ENCODE measurements around the gene DNAH2.
A peak's percentile ranks its signal among the peaks of the same experiment; 100 is the strongest.

DNAH2 gene

DNA sequence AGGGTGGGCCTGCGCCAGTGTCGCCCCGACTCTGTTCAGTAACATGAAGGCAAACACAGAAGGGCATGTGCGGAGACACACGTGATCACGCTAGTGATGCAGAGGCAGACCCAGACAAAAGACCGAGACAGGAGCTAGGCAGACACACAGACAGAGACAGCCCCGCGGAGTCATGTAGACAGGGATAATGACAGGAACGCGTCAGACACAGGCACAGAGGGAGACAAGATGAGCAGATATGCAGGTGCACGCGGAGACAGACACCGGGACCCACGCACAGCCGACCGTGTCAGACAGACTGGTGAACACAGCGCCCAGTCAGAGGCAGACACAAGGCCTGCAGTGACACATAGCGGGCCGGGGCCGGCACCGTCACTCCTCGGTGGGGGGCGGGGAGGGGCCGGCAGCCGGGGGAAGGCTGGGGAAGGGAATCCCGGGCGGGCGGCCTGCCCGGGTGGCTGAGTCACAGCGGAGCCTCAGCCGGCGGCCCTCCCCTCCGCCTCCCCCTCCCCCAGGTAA is 123.9 kb downstream of the DNAH2 start:
- DNase-seq: peak; percentile 92

DNA sequence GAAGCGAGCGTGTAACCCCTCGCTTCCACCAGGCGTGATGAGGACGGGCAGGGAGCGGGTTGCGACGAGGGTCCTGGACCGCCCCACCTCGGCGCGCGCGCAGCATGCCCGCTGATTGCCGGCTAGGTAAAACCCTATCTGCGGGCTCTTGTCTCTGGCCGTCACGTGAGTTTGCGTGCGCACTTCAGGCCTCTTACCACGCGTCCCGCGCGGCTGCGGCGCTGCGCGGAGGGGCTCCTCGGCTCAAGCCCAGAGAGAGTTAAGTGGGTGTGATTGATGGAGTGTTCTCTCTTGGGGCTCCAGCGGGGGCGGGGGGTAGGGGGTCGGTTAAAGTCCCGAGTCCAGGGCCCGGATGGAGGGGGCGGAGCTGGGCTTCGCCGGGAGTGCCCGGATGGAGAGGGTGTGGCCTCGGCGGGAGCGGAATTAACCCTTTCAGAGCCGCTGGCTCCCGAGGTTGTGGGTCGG is 124.4 kb downstream of the DNAH2 start:
- peak; percentile 84 for DNase-seq

DNA sequence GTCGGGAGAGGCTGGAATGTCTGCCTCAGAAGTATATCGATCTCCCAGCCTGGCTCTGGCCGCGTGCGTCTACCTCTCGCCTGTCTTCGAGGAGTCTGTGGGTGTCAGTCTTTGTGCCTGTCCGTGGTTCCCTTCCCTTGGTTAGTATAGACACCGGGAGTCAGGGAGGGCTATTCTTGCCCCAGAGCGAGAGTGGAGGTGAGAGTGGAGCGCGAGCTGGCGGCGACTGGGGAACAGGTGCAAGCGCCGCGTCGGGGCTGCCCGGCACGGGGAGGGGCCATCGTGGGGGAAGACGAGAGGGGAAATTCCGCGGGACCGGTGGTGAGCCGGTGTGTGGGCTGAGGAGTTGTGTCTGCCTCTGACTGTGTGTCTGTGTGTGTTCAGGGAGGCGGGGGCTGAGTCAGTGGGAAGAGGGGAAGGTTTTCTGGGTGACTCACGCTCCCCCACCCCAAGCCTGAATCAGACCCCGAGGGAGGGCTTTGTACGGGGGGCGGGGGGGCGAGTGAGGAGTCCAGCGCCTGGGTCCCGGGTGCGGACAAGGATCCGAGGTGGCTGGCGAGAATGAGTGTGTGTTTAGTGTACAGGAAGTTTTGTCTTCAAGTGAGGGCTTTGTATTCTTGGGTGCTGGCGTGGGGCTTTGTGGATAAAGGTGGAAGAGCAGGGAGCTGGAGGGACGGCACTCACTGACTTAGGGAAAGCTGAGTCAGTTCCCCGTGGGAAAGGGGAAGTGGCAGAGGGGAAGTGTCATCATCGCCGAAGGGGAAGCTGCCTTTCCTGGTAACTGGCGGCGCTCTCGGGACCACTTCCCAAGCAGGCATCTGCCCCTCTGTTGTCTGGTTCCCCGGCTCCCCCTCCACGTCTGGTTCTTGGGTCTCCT is 125.1 kb downstream of the DNAH2 start:
- DNase-seq: peak; percentile 96

DNA sequence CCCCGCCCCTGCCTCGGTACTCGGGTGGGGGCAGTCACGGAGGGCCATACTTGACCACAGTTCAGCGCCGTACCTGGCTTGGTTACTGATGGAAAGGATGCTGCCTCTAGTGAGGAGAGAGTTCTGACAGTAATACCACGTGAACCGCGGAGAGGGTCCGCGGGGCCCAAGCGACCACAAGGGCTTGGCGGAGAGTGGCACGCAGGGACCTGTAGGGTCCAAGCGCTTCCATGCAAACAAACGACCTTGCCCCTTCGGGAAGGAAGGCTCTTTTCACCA is 125.7 kb downstream of the DNAH2 start:
- no peak for DNase-seq

DNA sequence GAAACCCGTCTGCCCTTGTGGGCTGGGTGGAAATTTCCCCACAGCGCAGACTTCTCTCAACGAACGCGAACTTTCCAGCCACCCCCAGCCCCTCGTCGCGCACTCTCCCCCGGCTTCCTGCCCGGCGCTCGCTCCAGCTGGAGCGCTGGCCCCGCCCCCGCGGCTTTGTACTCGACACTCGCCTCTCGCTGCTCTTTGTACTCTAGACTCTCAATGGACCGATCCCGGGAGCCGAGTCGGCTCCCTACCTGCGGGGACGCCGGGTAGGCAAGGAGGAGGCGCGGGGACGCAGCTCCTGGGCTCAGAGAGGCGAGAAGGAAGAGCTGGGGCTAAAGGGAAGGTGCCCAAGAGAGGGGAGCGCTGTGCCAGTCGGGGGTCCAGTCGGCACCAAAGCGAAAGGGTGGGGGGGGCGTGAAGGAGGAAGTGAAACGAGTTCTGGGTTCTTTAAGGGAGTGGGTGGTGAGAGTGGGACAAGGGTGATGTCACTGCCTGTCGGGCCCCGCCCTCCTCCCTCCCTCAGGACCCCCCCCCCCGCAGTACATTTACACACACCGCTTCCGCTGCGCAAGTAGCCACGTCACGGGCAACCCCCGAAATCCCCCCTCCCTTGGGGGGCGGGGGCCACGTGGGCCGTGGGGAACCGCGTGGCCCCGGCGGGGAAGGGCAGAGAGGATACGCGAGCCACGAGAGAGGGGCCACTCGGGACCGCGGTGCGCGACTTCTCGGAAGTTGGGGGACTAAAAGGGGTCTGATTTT is 126.2 kb downstream of the DNAH2 start:
- DNase-seq: peak; percentile 88

DNA sequence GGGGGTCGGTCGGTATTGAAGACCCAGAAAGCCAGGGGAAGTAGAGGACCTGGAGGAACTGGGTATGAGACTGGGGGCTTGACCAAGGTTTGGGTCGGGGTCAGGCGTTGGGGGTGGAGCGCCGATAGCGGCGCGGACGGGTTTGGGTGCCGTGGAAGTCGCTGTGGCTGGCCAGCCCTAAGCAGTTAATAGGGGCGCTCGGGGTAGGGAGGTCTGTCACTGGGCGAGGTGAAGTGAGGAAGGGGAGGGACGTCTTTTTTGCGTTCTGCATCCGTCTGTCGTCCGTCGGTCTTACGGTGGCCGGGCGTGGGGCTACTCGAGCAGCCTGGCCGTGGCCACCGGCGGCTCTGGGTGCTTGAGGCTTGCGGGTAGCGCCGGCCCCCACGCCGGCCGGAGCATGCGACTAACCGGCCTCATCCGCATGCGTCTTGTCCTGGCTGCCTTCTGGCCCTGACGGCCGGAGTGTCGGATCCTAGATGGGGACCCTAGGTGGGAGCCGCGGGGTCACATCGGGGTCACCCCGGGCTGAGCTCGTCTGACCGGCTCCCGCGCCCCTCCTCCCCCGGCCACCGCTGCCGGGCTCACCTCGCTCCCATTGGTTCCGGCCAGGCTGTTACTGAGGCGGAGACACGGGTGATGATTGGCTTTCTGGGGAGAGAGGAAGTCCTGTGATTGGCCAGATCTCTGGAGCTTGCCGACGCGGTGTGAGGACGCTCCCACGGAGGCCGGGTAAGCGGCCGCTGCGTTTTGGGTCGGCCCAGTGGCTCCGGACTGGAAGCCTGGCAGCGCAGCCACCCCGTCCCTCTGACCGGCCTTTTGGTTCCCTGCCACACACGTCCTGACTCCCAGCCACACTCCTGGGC is 127.0 kb downstream of the DNAH2 start:
- DNase-seq: peak; percentile 76

DNA sequence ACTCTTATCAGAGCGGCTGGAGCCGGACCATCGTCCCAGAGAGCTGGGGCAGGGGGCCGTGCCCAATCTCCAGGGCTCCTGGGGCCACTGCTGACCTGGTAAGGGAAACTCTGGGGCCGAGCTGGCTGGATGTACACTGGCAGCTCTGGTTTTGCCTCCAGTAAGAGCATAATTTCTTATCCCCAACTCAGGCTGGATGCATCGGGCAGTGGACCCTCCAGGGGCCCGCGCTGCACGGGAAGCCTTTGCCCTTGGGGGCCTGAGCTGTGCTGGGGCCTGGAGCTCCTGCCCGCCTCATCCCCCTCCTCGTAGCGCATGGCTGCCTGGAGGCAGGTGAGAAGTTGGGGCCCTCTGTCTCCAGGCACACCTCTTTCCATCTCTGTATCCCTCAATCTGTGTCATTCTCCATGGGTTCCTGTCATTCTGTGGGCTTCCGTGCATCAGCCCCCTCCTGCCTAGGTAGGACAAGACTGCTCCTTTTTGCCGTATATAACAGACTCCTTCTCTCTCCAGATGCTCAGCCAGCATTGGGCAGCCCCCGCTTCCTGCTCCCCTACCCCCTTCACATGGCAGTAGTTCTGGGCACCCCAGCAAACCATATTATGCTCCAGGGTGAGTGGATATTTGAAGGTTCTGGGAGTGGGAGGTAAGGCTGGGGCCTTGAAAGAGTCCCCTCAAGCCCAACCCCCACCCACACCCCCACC is 128.0 kb downstream of the DNAH2 start:
- DNase-seq: no peak

DNA sequence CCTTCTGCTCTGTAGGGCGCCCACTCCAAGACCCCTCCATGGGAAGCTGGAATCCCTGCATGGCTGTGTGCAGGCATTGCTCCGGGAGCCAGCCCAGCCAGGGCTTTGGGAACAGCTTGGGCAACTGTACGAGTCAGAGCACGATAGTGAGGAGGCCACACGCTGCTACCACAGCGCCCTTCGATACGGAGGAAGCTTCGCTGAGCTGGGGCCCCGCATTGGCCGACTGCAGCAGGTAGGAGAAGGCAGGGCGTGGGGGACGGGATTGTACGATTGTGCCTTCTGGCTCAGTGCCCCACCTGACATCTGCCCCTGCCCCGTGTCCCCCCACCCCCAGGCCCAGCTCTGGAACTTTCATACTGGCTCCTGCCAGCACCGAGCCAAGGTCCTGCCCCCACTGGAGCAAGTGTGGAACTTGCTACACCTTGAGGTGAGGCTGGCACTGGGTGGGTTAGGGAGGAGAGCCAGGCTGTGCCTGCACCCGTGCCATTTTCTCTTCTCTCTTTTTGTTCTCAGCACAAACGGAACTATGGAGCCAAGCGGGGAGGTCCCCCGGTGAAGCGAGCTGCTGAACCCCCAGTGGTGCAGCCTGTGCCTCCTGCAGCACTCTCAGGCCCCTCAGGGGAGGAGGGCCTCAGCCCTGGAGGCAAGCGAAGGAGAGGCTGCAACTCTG is 128.7 kb downstream of the DNAH2 start:
- no peak for DNase-seq

DNA sequence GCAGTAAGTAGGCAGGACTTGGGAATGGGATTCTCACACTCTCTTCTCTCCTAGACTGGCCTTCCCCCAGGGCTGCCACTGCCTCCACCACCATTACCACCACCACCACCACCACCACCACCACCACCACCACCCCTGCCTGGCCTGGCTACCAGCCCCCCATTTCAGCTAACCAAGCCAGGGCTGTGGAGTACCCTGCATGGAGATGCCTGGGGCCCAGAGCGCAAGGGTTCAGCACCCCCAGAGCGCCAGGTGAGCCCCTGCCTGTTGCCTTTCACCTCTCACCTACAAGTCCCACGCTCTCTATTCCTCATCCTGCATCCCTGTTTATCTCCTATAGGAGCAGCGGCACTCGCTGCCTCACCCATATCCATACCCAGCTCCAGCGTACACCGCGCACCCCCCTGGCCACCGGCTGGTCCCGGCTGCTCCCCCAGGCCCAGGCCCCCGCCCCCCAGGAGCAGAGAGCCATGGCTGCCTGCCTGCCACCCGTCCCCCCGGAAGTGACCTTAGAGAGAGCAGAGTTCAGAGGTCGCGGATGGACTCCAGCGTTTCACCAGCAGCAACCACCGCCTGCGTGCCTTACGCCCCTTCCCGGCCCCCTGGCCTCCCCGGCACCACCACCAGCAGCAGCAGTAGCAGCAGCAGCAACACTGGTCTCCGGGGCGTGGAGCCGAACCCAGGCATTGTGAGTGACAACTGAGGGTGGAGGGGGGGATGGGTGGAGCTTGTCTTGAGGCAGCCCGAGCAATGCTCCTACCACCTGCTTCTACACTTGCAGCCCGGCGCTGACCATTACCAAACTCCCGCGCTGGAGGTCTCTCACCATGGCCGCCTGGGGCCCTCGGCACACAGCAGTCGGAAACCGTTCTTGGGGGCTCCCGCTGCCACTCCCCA is 129.5 kb downstream of the DNAH2 start:
- no peak for DNase-seq

DNA sequence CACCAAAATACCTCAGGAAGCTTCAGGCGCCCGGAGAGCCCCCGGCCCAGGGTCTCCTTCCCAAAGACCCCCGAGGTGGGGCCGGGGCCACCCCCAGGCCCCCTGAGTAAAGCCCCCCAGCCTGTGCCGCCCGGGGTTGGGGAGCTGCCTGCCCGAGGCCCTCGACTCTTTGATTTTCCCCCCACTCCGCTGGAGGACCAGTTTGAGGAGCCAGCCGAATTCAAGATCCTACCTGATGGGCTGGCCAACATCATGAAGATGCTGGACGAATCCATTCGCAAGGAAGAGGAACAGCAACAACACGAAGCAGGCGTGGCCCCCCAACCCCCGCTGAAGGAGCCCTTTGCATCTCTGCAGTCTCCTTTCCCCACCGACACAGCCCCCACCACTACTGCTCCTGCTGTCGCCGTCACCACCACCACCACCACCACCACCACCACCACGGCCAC is 130.6 kb downstream of the DNAH2 start:
- DNase-seq: no peak

DNA sequence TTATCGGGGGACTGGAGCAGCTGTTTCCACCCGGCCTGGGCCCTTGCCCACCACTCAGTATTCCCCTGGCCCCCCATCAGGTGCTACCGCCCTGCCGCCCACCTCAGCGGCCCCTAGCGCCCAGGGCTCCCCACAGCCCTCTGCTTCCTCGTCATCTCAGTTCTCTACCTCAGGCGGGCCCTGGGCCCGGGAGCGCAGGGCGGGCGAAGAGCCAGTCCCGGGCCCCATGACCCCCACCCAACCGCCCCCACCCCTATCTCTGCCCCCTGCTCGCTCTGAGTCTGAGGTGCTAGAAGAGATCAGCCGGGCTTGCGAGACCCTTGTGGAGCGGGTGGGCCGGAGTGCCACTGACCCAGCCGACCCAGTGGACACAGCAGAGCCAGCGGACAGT is 131.2 kb downstream of the DNAH2 start:
- no peak for DNase-seq

DNA sequence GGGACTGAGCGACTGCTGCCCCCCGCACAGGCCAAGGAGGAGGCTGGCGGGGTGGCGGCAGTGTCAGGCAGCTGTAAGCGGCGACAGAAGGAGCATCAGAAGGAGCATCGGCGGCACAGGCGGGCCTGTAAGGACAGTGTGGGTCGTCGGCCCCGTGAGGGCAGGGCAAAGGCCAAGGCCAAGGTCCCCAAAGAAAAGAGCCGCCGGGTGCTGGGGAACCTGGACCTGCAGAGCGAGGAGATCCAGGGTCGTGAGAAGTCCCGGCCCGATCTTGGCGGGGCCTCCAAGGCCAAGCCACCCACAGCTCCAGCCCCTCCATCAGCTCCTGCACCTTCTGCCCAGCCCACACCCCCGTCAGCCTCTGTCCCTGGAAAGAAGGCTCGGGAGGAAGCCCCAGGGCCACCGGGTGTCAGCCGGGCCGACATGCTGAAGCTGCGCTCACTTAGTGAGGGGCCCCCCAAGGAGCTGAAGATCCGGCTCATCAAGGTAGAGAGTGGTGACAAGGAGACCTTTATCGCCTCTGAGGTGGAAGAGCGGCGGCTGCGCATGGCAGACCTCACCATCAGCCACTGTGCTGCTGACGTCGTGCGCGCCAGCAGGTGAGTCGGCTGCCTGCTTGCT is 131.7 kb downstream of the DNAH2 start:
- no peak for DNase-seq

DNA sequence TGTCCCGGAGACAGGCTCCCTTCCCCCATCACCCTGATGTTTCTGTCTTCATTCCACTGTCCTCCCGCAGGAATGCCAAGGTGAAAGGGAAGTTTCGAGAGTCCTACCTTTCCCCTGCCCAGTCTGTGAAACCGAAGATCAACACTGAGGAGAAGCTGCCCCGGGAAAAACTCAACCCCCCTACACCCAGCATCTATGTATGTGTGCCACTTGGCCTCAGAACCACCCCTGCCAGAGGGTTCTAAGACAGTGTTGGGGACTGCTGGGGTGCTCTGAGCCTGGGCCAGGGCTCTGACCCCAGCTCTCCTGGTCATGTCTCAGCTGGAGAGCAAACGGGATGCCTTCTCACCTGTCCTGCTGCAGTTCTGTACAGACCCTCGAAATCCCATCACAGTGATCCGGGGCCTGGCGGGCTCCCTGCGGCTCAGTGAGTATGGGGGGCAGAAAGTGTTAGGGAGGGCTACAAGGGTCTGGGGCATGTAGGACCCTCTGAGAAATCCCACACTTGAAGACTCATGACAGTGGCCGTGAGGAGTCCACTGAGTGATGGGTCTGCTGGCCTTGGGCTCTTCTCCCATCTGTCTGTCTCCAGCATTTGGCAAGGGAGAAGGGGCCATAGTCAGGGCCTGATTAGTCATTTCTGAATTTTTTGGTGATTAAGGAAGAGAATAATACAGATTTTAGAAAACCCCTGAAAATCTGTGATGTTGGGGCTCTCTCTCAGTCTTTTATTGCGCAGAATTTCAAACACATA is 132.4 kb downstream of the DNAH2 start:
- DNase-seq: no peak

DNA sequence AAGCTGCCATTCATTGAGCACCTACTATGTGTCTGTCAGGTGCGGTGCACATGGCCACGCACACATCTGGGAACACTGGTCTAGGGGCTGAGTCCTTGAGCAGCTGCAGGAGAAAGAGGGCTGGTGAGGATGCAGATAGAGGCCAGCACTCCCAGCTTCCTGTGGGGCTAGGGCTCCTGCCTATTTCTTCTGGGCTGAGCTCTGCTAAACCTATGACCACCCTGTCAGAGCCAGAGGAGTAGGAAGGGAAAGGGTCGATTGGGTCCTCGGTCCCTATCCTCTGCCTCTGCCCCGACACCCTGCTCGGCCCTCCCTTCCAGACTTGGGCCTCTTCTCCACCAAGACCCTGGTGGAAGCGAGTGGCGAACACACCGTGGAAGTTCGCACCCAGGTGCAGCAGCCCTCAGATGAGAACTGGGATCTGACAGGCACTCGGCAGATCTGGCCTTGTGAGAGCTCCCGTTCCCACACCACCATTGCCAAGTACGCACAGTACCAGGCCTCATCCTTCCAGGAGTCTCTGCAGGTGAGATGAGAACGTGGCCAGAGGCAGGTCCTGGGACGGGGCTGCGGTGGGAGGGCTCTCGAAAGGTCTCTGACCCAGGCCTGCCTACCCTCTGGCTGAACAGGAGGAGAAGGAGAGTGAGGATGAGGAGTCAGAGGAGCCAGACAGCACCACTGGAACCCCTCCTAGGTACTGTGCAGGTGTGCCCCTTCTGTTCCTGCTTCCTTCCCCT is 133.3 kb downstream of the DNAH2 start:
- no peak for DNase-seq

DNA sequence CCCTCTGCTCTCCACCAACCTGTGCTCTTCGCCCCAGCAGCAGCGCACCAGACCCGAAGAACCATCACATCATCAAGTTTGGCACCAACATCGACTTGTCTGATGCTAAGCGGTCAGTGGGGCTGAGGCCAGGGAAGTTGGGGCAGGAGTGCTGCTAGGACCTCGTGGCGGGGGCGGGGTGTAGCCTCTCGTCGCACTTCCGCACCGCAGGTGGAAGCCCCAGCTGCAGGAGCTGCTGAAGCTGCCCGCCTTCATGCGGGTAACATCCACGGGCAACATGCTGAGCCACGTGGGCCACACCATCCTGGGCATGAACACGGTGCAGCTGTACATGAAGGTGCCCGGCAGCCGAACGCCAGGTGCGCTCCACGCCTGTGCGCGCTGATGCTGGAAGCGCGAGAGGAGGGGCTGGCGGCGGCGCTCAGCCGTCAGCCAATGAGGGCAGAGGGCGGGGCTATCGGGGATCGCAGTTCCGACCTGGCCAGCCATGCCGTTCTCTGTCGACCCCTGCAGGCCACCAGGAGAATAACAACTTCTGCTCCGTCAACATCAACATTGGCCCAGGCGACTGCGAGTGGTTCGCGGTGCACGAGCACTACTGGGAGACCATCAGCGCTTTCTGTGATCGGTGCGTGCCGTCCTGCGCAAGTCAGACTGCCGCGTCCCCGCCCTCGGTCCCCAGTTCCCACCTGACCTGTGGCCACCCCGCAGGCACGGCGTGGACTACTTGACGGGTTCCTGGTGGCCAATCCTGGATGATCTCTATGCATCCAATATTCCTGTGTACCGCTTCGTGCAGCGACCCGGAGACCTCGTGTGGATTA is 134.1 kb downstream of the DNAH2 start:
- DNase-seq: peak; percentile 94

DNA sequence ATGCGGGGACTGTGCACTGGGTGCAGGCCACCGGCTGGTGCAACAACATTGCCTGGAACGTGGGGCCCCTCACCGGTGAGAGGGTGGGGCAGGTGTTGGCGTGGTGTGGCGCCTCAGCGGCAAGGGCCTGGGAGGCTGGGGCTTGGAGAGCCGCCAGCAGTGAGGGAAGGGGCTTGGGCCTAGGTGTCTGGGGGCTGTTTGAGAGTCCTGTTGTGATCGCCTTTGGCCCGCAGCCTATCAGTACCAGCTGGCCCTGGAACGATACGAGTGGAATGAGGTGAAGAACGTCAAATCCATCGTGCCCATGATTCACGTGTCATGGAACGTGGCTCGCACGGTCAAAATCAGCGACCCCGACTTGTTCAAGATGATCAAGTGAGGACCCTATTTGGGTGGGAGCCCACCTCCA is 134.7 kb downstream of the DNAH2 start:
- DNase-seq: no peak

DNA sequence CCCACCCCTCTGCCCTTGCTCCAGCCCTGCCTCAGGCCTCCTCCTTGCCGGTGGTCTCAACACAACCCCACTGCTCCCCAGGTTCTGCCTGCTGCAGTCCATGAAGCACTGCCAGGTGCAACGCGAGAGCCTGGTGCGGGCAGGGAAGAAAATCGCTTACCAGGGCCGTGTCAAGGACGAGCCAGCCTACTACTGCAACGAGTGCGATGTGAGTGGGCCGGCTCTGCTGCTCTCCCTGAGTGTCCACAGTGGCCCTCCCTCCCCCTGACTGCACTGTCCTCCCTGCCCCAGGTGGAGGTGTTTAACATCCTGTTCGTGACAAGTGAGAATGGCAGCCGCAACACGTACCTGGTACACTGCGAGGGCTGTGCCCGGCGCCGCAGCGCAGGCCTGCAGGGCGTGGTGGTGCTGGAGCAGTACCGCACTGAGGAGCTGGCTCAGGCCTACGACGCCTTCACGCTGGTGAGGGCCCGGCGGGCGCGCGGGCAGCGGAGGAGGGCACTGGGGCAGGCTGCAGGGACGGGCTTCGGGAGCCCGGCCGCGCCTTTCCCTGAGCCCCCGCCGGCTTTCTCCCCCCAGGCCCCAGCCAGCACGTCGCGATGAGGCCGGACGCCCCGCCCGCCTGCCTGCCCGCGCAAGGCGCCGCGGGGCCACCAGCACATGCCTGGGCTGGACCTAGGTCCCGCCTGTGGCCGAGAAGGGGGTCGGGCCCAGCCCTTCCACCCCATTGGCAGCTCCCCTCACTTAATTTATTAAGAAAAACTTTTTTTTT is 135.6 kb downstream of the DNAH2 start:
- no peak for DNase-seq
